ENCODE measurements around the gene LMNTD1.

- TF ChIP-seq TAF1 (IDR thresholded peaks at IDR 0.05; ENCODE audit: borderline replicate concordance, low read depth, low read length) (no peak), POLR2A (IDR thresholded peaks at IDR 0.05; ENCODE audit: low read depth, low read length) (no peak), POLR2AphosphoS5 (IDR thresholded peaks at IDR 0.05; ENCODE audit: low read depth, low read length) (no peak)
These were observed 70.5 kb downstream of the LMNTD1 start for GRCh38 chr12:25482625-25483024.

Measured in GM12892 (cell line).